Measurements from ENCODE around the gene GPC6.

DNA sequence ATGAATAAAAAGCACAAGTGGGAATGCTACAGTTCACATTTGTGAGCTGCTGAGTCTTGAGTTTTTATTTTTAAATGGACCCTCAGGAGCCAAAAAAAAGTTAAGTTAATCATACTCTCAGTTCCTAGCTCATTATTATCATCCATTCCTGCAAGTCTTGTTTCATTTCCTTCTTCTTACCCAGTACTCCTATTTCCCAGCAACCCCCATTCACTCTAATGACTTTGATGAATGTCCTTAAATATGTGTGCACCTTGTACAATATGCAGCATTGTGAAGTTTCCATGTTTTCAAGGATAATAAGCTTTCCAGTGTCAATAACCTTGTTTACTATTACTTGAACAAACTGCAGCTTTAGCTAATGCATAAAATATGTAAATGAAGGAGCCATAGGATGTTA is 886.6 kb downstream of the GPC6 start:
- TF ChIP-seq, protein P1, sequence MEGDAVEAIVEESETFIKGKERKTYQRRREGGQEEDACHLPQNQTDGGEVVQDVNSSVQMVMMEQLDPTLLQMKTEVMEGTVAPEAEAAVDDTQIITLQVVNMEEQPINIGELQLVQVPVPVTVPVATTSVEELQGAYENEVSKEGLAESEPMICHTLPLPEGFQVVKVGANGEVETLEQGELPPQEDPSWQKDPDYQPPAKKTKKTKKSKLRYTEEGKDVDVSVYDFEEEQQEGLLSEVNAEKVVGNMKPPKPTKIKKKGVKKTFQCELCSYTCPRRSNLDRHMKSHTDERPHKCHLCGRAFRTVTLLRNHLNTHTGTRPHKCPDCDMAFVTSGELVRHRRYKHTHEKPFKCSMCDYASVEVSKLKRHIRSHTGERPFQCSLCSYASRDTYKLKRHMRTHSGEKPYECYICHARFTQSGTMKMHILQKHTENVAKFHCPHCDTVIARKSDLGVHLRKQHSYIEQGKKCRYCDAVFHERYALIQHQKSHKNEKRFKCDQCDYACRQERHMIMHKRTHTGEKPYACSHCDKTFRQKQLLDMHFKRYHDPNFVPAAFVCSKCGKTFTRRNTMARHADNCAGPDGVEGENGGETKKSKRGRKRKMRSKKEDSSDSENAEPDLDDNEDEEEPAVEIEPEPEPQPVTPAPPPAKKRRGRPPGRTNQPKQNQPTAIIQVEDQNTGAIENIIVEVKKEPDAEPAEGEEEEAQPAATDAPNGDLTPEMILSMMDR (conservative IDR thresholded peaks at IDR 0.05) = no peak
- no peak for TF ChIP-seq EZH2 (IDR thresholded peaks at IDR 0.05; ENCODE audit: low read depth)
